OCI-LY3 (cell line): ENCODE results near the gene KCNE1.

Experiments used
- EZH2phosphoT487 ChIP-seq: fragments of 200-600 bp; shearing (Covaris generic); IDR thresholded peaks from 2 replicates; pipeline ENCODE4 v1.6.1; 2018; ENCODE audit warnings: antibody characterized with exemption, mixed run types, low read depth
- TF ChIP-seq, protein P1 (sequence below): fragments of 200-600, 300-600 bp; sonication (generic); IDR thresholded peaks from 2 replicates; pipeline ENCODE4 v1.5.1; 2014; ENCODE audit warnings: antibody characterized with exemption, low read length, low read depth

GRCh38 chr21:34559089-34559631 lies 47.1 kb upstream of the KCNE1 start:
- TF ChIP-seq, protein P1, sequence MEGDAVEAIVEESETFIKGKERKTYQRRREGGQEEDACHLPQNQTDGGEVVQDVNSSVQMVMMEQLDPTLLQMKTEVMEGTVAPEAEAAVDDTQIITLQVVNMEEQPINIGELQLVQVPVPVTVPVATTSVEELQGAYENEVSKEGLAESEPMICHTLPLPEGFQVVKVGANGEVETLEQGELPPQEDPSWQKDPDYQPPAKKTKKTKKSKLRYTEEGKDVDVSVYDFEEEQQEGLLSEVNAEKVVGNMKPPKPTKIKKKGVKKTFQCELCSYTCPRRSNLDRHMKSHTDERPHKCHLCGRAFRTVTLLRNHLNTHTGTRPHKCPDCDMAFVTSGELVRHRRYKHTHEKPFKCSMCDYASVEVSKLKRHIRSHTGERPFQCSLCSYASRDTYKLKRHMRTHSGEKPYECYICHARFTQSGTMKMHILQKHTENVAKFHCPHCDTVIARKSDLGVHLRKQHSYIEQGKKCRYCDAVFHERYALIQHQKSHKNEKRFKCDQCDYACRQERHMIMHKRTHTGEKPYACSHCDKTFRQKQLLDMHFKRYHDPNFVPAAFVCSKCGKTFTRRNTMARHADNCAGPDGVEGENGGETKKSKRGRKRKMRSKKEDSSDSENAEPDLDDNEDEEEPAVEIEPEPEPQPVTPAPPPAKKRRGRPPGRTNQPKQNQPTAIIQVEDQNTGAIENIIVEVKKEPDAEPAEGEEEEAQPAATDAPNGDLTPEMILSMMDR: no peak
- TF ChIP-seq EZH2phosphoT487: no peak
